GM19455 (cell line): ENCODE measurements around the gene PPFIA1.

ENCODE experiments used
- ATAC-seq: cut with Tn5 transposase; IDR thresholded peaks from one replicate; pipeline ENCODE4 v1.9.1; 2021; ENCODE audit not compliant: unreplicated experiment

Gene PPFIA1

GRCh38 chr11:70270104-70270876 lies at the start of gene PPFIA1:
TSS of gene PPFIA1 (plus strand) at chr11:70270690. CDS start at chr11:70272173, 1,483 bp downstream.
- ATAC-seq = peak; percentile 94

GRCh38 chr11:70220920-70221319 lies 49.6 kb upstream of the PPFIA1 start:
- ATAC-seq = no peak

GRCh38 chr11:70225681-70226177 lies 44.8 kb upstream of the PPFIA1 start:
- no peak for ATAC-seq

- ATAC-seq = no peak
Measured at GRCh38 chr11:70226183-70226582, 44.3 kb upstream of the PPFIA1 start.

- ATAC-seq = no peak
Measured at GRCh38 chr11:70226967-70227366, 43.5 kb upstream of the PPFIA1 start.

- ATAC-seq = no peak
Measured at GRCh38 chr11:70229737-70230136, 40.8 kb upstream of the PPFIA1 start.

GRCh38 chr11:70230151-70230839 lies 40.2 kb upstream of the PPFIA1 start:
- no peak for ATAC-seq

GRCh38 chr11:70230840-70231710 lies 39.4 kb upstream of the PPFIA1 start:
- ATAC-seq = no peak

- no peak for ATAC-seq
Measured at GRCh38 chr11:70233034-70233433, 37.5 kb upstream of the PPFIA1 start.

GRCh38 chr11:70233511-70233934 lies 37.0 kb upstream of the PPFIA1 start:
- ATAC-seq = no peak

- ATAC-seq = no peak
Measured at GRCh38 chr11:70233962-70234361, 36.5 kb upstream of the PPFIA1 start.

GRCh38 chr11:70240337-70240736 lies 30.2 kb upstream of the PPFIA1 start:
- no peak for ATAC-seq

- ATAC-seq = no peak
Measured at GRCh38 chr11:70241709-70242108, 28.8 kb upstream of the PPFIA1 start.

- ATAC-seq = no peak
Measured at GRCh38 chr11:70242885-70243284, 27.6 kb upstream of the PPFIA1 start.

GRCh38 chr11:70243912-70244652 lies 26.4 kb upstream of the PPFIA1 start:
- no peak for ATAC-seq

- ATAC-seq = no peak
Measured at GRCh38 chr11:70244698-70245097, 25.8 kb upstream of the PPFIA1 start.

- ATAC-seq = no peak
Measured at GRCh38 chr11:70246196-70246595, 24.3 kb upstream of the PPFIA1 start.

- no peak for ATAC-seq
Measured at GRCh38 chr11:70247042-70247709, 23.3 kb upstream of the PPFIA1 start.

GRCh38 chr11:70247710-70248072 lies 22.8 kb upstream of the PPFIA1 start:
- no peak for ATAC-seq
